SU-DHL-6 (cell line): Measurements from ENCODE around the gene GJC2.

Source experiments
- EZH2phosphoT487 ChIP-seq: fragments of 200-600 bp; sonication (generic), shearing (Covaris generic); conservative IDR thresholded peaks from 2 replicates; pipeline ENCODE4 v1.6.1; 2018; ENCODE audit warnings: mild to moderate bottlenecking, antibody characterized with exemption, low read length, moderate library complexity, mixed read lengths
- TF ChIP-seq, protein P1 (sequence below): fragments of 200-600 bp; sonication (generic); IDR thresholded peaks from one replicate; pipeline ENCODE4 v1.5.1; 2017; ENCODE audit warnings: antibody characterized with exemption, mild to moderate bottlenecking, low read length, moderate library complexity; ENCODE audit not compliant: insufficient read depth, poor library complexity, severe bottlenecking

DNA sequence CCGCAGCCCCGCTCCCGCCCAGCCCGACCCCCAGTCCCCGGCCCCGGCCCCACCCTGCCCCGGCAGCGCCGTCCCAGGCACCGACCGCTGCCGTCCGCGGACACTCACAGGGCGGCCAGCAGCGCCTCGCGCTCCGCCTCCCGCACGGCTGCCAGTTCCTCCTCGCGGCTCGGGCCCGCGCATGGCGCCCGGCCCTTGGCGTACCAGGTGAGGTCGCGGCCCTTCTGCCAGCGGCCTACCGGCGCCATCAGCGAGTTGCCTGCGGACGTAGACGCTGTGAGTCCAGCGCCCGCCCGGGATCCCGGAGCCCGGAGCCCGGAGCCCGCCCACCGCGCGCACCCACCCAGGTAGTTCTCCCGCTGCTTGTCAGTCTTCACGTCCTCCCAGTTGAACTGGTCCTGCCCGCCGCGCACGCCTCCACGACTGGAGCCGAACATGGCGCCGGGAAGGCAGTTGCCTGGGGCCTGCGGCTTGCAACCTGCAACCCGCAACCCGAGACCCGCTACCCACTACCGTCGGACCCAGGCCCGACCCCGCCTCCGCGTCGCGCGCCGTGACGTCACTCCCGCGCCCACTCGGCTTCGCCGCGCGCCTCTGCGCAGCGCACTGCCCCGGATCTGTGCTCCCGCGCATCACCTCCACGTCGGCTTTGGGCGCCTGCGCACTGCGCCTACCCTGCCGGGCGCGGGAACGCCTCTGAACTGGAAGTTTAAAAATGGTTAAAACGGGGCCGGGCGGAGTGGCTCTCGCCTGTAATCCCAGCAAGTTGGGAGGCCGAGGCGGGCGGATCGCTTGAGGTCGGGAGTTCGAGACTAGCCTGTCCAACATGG, 46.7 kb upstream of the GJC2 start, which contains the start of gene C1orf35:
- TF ChIP-seq, protein P1, sequence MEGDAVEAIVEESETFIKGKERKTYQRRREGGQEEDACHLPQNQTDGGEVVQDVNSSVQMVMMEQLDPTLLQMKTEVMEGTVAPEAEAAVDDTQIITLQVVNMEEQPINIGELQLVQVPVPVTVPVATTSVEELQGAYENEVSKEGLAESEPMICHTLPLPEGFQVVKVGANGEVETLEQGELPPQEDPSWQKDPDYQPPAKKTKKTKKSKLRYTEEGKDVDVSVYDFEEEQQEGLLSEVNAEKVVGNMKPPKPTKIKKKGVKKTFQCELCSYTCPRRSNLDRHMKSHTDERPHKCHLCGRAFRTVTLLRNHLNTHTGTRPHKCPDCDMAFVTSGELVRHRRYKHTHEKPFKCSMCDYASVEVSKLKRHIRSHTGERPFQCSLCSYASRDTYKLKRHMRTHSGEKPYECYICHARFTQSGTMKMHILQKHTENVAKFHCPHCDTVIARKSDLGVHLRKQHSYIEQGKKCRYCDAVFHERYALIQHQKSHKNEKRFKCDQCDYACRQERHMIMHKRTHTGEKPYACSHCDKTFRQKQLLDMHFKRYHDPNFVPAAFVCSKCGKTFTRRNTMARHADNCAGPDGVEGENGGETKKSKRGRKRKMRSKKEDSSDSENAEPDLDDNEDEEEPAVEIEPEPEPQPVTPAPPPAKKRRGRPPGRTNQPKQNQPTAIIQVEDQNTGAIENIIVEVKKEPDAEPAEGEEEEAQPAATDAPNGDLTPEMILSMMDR: no peak
- no peak for TF ChIP-seq EZH2phosphoT487
